SK-N-SH treated with all-trans-retinoic acid at 6 μM for 48 hours (cell line): ENCODE results near the gene NIT2.

ENCODE experiments used
- ARNTL ChIP-seq: fragments of 450-650 bp; formaldehyde crosslinking; IDR thresholded peaks from 2 replicates; pipeline ENCODE4 v1.5.0; 2020; ENCODE audit warnings: low read depth, mild to moderate bottlenecking, moderate library complexity, borderline replicate concordance
- CREB5 ChIP-seq: fragments of 250-450 bp; sonication (Bioruptor Pico); IDR thresholded peaks from 2 replicates; pipeline ENCODE4 v1.5.1; 2020; ENCODE audit warnings: low read depth, mild to moderate bottlenecking, moderate library complexity
- CSDC2 ChIP-seq: fragments of 250-450 bp; sonication (Bioruptor Pico); IDR thresholded peaks from 2 replicates; pipeline ENCODE4 v1.5.0; 2020; ENCODE audit warnings: mild to moderate bottlenecking, moderate library complexity
- ESRRG ChIP-seq: fragments of 250-450 bp; sonication (Bioruptor Pico); IDR thresholded peaks from 2 replicates; pipeline ENCODE4 v1.6.1; 2021; ENCODE audit warnings: mild to moderate bottlenecking
- PATZ1 ChIP-seq: fragments of 250-450 bp; sonication (Bioruptor Pico); IDR thresholded peaks from 2 replicates; pipeline ENCODE4 v1.8.0; 2020; ENCODE audit warnings: mild to moderate bottlenecking, moderate library complexity, borderline replicate concordance
- POU6F1 ChIP-seq: fragments of 250-450 bp; sonication (Bioruptor Pico); IDR thresholded peaks from 2 replicates; pipeline ENCODE4 v1.8.0; 2021; ENCODE audit warnings: low read depth, mild to moderate bottlenecking, moderate library complexity, borderline replicate concordance
- PPARA ChIP-seq: fragments of 250-450 bp; sonication (Bioruptor Pico); IDR thresholded peaks from 2 replicates; pipeline ENCODE4 v1.5.0; 2020; ENCODE audit warnings: mild to moderate bottlenecking, borderline replicate concordance
- RARB ChIP-seq: fragments of 250-450 bp; sonication (Bioruptor Pico); IDR thresholded peaks from 2 replicates; pipeline ENCODE4 v1.8.0; 2021; ENCODE audit warnings: mild to moderate bottlenecking, moderate library complexity
- TSHZ2 ChIP-seq: fragments of 250-450 bp; sonication (Bioruptor Pico); IDR thresholded peaks from 2 replicates; pipeline ENCODE4 v1.5.0; 2020; ENCODE audit warnings: mild to moderate bottlenecking, moderate library complexity
- ZC3H10 ChIP-seq: fragments of 250-450 bp; sonication (Bioruptor Pico); IDR thresholded peaks from 2 replicates; pipeline ENCODE4 v1.5.1; 2021; ENCODE audit warnings: mild to moderate bottlenecking, moderate library complexity
- ZFP3 ChIP-seq: fragments of 250-450 bp; sonication (Bioruptor Pico); IDR thresholded peaks from 2 replicates; pipeline ENCODE4 v1.5.0; 2020; ENCODE audit warnings: mild to moderate bottlenecking, moderate library complexity
- ZNF8 ChIP-seq: fragments of 450-650 bp; formaldehyde crosslinking; IDR thresholded peaks from 2 replicates; pipeline ENCODE4 v1.5.0; 2020; ENCODE audit warnings: mild to moderate bottlenecking, moderate library complexity

- TF ChIP-seq RARB (no peak), ZC3H10 (no peak), TSHZ2 (CRISPR knock-in tag) (no peak), PATZ1 (CRISPR knock-in tag) (no peak), PPARA (CRISPR knock-in tag) (no peak), ZFP3 (CRISPR knock-in tag) (no peak), ZNF8 (CRISPR knock-in tag) (no peak), POU6F1 (CRISPR knock-in tag) (no peak), CREB5 (CRISPR knock-in tag) (no peak), ESRRG (CRISPR knock-in tag) (no peak), CSDC2 (CRISPR knock-in tag) (no peak), ARNTL (CRISPR knock-in tag) (no peak)
These were observed 17.9 kb upstream of the NIT2 start for GRCh38 chr3:100316641-100317069.
